HG02610 (cell line): ENCODE measurements around the gene TNS3.

ENCODE experiments used
- ATAC-seq: cut with Tn5 transposase; IDR thresholded peaks from one replicate; pipeline ENCODE4 v1.9.1; 2021; ENCODE audit warnings: mild to moderate bottlenecking, moderate library complexity; ENCODE audit not compliant: unreplicated experiment

Gene TNS3

GRCh38 chr7:47565640-47566250 lies 16.2 kb downstream of the TNS3 start:
- ATAC-seq = no peak

GRCh38 chr7:47563521-47563920 lies 18.4 kb downstream of the TNS3 start:
- ATAC-seq = no peak

GRCh38 chr7:47561715-47562446 lies 20.0 kb downstream of the TNS3 start:
- ATAC-seq = no peak

- no peak for ATAC-seq
Measured at GRCh38 chr7:47559306-47560220, 22.3 kb downstream of the TNS3 start.

- ATAC-seq = no peak
Measured at GRCh38 chr7:47557694-47558670, 23.9 kb downstream of the TNS3 start.

- no peak for ATAC-seq
Measured at GRCh38 chr7:47557317-47557693, 24.6 kb downstream of the TNS3 start.

GRCh38 chr7:47556511-47557180 lies 25.3 kb downstream of the TNS3 start:
- no peak for ATAC-seq

- ATAC-seq = no peak
Measured at GRCh38 chr7:47553309-47553708, 28.6 kb downstream of the TNS3 start.

GRCh38 chr7:47552621-47553020 lies 29.3 kb downstream of the TNS3 start:
- peak; percentile 98 for ATAC-seq

GRCh38 chr7:47551668-47552440 lies 30.1 kb downstream of the TNS3 start:
- ATAC-seq = no peak

GRCh38 chr7:47550788-47551470 lies 31.0 kb downstream of the TNS3 start:
- ATAC-seq = no peak

GRCh38 chr7:47549916-47550315 lies 32.0 kb downstream of the TNS3 start:
- no peak for ATAC-seq

GRCh38 chr7:47549397-47549796 lies 32.5 kb downstream of the TNS3 start:
- no peak for ATAC-seq

- ATAC-seq = no peak
Measured at GRCh38 chr7:47548546-47548945, 33.4 kb downstream of the TNS3 start.

GRCh38 chr7:47546733-47547494 lies 35.0 kb downstream of the TNS3 start:
- no peak for ATAC-seq

- ATAC-seq = no peak
Measured at GRCh38 chr7:47546171-47546570, 35.7 kb downstream of the TNS3 start.

- ATAC-seq = no peak
Measured at GRCh38 chr7:47544416-47544815, 37.5 kb downstream of the TNS3 start.

GRCh38 chr7:47543714-47544113 lies 38.2 kb downstream of the TNS3 start:
- peak; percentile 58 for ATAC-seq
